Common myeloid progenitor, CD34-positive (primary cell): Measurements from ENCODE around the gene PARL.

Source experiments
- CTCF ChIA-PET: fragments of 350-600 bp; sonication (Branson Sonifier 250); formaldehyde crosslinking; loops from one replicate; lab custom pipeline; 2021; ENCODE audit warnings: antibody characterized with exemption; lab: Charles Lee
- POLR2A ChIA-PET: fragments of 350-600 bp; sonication (Branson Sonifier 250); formaldehyde crosslinking; loops from one replicate; lab custom pipeline; 2021; ENCODE audit warnings: antibody characterized with exemption; lab: Charles Lee
- DNase-seq, 3 donors: peaks; one replicate each; pipeline versions ENCODE4 v3.0.0 to v3.0.0-alpha.2; 2013
- H3K27ac ChIP-seq, 2 experiments: 1 replicate in 1 of 2; 2 replicates in 1 of 2; pipeline ENCODE4 v1.7.0; 2013; ENCODE audit warnings: inconsistent platforms in 2 of 2, low read length in 2 of 2, mild to moderate bottlenecking in 2 of 2, low read depth in 1 of 2, moderate library complexity in 1 of 2; ENCODE audit not compliant: severe bottlenecking in 2 of 2, insufficient read depth in 1 of 2, poor library complexity in 1 of 2
- H3K27me3 ChIP-seq, 5 experiments: replicated peaks in 2 of 5; 1 replicate in 3 of 5; 2 replicates in 2 of 5; pipeline versions ENCODE4 v1.6.1 to v1.7.0; 2013; ENCODE audit warnings: low read length in 4 of 5, mild to moderate bottlenecking in 2 of 5, moderate library complexity in 2 of 5, inconsistent platforms in 1 of 5; ENCODE audit not compliant: insufficient read depth in 5 of 5, control insufficient read depth in 4 of 5
- H3K36me3 ChIP-seq, 4 experiments: 1 replicate in 2 of 4; 2 replicates in 2 of 4; pipeline versions ENCODE4 v1.6.1 to v1.7.0; 2013; ENCODE audit warnings: low read length in 3 of 4, control low read depth in 1 of 4, mild to moderate bottlenecking in 1 of 4; ENCODE audit not compliant: control insufficient read depth in 4 of 4, insufficient read depth in 4 of 4
- H3K4me1 ChIP-seq, 4 experiments: 1 replicate in 3 of 4; 2 replicates in 1 of 4; pipeline versions ENCODE4 v1.6.1 to v1.7.1; 2013; ENCODE audit warnings: low read length in 3 of 4, mild to moderate bottlenecking in 3 of 4, control low read depth in 1 of 4, inconsistent platforms in 1 of 4, moderate library complexity in 1 of 4; ENCODE audit not compliant: control insufficient read depth in 4 of 4, insufficient read depth in 4 of 4; ENCODE audit errors: control extremely low read depth in 1 of 4
- H3K4me3 ChIP-seq, 7 experiments: 1 replicate in 4 of 7; 2 replicates in 3 of 7; pipeline versions ENCODE4 v1.5.1 to v1.7.0; 2013; ENCODE audit warnings: mild to moderate bottlenecking in 7 of 7, low read length in 6 of 7, moderate library complexity in 6 of 7, inconsistent platforms in 2 of 7, low read depth in 2 of 7, control low read depth in 1 of 7; ENCODE audit not compliant: insufficient read depth in 4 of 7, control insufficient read depth in 1 of 7; ENCODE audit errors: extremely low read depth in 1 of 7
- H3K9me3 ChIP-seq, 5 experiments: 1 replicate in 4 of 5; 2 replicates in 1 of 5; pipeline versions ENCODE4 v1.6.1 to v1.7.1; 2013; ENCODE audit warnings: low read length in 4 of 5, mild to moderate bottlenecking in 2 of 5, inconsistent platforms in 1 of 5, low read depth in 1 of 5, moderate library complexity in 1 of 5; ENCODE audit not compliant: control insufficient read depth in 4 of 5, insufficient read depth in 2 of 5; ENCODE audit errors: control extremely low read depth in 1 of 5
- WGBS: methylation state at CpG from one replicate; pipeline ENCODE4 v1.1.5; 2013; ENCODE audit not compliant: insufficient coverage; 5-methylcytosine and 5-hydroxymethylcytosine counted together

PARL gene

GRCh38 chr3:183854318-183855035, 30.2 kb downstream of the PARL start:
- ChIA-PET CTCF (no interaction called here), POLR2A (no interaction called here)
- 100% methylated on average over 2 of the region's 4 CpGs for WGBS
- Histone ChIP-seq H3K36me3 (peaks cover 18 to 57% (median 38%) of the 10 kb centered on the region in 4 experiments), H3K27ac (no peak overlapping the region), H3K27me3 (no peaks in the 10 kb centered on the region), H3K4me3 (no peak overlapping the region), H3K4me1 (no peaks in the 10 kb centered on the region), H3K9me3 (no peaks in the 10 kb centered on the region)
- DNase-seq: no peak

DNA sequence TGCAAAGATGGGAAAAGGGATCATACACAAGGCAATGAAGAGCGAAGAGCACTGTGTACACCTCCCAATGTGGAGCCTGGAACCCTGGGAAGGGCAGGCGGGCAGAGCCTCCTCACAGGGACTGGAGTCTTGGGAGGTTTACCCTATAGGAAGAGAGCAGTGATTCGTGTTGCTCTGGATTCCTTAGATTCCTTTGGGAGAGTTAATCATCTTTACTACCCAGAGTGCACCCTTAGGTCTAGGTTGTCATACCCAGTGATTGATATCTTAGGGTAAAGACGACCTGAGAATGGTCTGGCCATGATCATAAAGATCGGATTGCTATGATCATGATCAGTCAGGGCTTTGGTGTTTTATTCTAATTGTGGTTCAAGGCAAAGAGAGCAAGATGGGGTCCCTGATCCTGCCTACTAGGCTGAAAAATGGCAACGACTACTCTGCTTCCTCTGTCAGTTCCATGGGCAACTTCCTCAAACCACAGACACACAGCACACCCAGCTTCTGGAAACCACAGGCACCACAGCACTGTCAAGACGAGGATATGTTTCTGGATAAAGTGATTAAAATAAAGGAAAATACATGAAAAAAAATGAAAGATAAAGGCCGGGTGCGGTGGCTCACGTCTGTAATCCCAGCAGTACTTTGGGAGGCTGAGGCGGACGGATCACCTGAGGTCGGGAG, 38.9 kb downstream of the PARL start:
- peak in 2 of 3 donors; percentile 53 to 65 for DNase-seq
- Histone ChIP-seq H3K27ac (peak overlapping the region in 1 of 2 experiments; percentile 8), H3K27me3 (no peaks in the 10 kb centered on the region), H3K9me3 (no peaks in the 10 kb centered on the region), H3K4me1 (peaks cover 0 to 6% (median 1%) of the 10 kb centered on the region in 4 experiments), H3K4me3 (no peak overlapping the region), H3K36me3 (peaks cover 23 to 71% (median 45%) of the 10 kb centered on the region in 4 experiments)
- POLR2A ChIA-PET: interaction anchor here (0.9 kb wide), 1 partner anchor 32 kb away, joined by 4 read pairs; no protein-coding TSS in a partner anchor
- CTCF ChIA-PET: no interaction called here
- whole genome bisulfite sequencing: 60% methylated on average over 5 of the region's 13 CpGs

DNA sequence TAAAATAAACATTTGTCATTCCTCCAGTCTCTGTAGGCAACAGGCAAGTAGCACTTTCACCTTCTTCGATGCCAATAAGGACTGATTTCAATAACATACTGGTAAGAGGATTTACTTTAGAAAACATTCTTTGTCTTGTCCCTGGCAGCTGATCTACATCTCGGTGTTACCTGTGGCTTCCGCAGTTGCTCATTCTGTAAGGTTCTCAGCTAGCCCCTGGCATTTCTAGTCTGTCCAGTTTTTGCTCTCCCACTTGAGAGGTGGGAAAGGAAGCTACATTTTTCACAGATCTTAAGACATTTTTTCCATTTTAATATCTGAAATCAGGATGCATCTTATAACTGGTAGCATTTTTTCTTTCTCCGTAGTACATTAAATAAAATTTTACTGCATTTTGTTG, 39.6 kb downstream of the PARL start:
- Histone ChIP-seq H3K4me3 (no peak overlapping the region), H3K9me3 (no peaks in the 10 kb centered on the region), H3K36me3 (peaks cover 23 to 72% (median 48%) of the 10 kb centered on the region in 4 experiments), H3K4me1 (peaks cover 0 to 6% (median 1%) of the 10 kb centered on the region in 4 experiments), H3K27me3 (no peaks in the 10 kb centered on the region), H3K27ac (no peak overlapping the region)
- ChIA-PET POLR2A (interaction anchor here (0.9 kb wide), 1 partner anchor 33 kb away, joined by 4 read pairs; no protein-coding TSS in a partner anchor), CTCF (interaction anchor here (1.6 to 4.0 kb wide), 2 partner anchors 13 to 18 kb away, joined by 4 to 15 read pairs; no protein-coding TSS in a partner anchor)
- no peak for DNase-seq
- 100% methylated on average over 3 of the region's 4 CpGs for WGBS

GRCh38 chr3:183844606-183845005, 40.1 kb downstream of the PARL start:
- no peak for DNase-seq
- ChIA-PET CTCF (interaction anchor here (1.6 to 4.0 kb wide), 2 partner anchors 13 to 18 kb away, joined by 4 to 15 read pairs; no protein-coding TSS in a partner anchor), POLR2A (no interaction called here)
- H3K4me1 ChIP-seq: peaks cover 0 to 6% (median 1%) of the 10 kb centered on the region in 4 experiments
- H3K36me3 ChIP-seq: peaks cover 20 to 74% (median 49%) of the 10 kb centered on the region in 4 experiments
- no peak overlapping the region for H3K4me3 ChIP-seq
- no peaks in the 10 kb centered on the region for H3K27me3 ChIP-seq
- H3K27ac ChIP-seq: no peak overlapping the region
- no peaks in the 10 kb centered on the region for H3K9me3 ChIP-seq
- WGBS: no CpG with 5 or more reads among the region's 2 CpGs

DNA sequence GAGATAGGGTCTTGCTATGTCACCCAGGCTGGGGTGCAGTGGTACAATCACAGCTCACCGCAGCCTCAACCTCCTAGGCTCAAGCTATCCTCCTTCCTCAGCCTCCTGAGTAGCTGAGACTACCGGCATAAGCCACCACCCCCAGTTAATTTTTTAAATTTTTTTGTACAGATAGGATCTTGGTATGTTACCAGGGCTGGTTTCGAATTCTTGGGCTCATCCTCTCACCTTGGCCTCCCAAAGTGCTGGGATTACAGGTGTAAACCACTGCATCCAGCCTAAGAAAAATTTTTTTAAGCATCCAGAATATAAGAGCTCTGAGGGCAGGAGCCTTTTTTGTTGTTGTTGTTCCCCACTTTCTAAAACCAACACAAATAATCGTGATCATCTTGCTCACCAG, 44.9 kb downstream of the PARL start:
- 100% methylated on average over 1 of the region's 4 CpGs for WGBS
- Histone ChIP-seq H3K27me3 (no peaks in the 10 kb centered on the region), H3K4me3 (no peak overlapping the region), H3K36me3 (peaks cover 17 to 74% (median 48%) of the 10 kb centered on the region in 4 experiments), H3K27ac (no peak overlapping the region), H3K9me3 (no peaks in the 10 kb centered on the region), H3K4me1 (no peaks in the 10 kb centered on the region)
- ChIA-PET POLR2A (no interaction called here), CTCF (interaction anchor here (1.1 to 1.5 kb wide), 3 partner anchors 9 to 44 kb away, joined by 3 to 5 read pairs (median 4); partner anchors contain the start of gene PARL)
- no peak for DNase-seq

GRCh38 chr3:183837894-183838293, 46.8 kb downstream of the PARL start:
- Histone ChIP-seq H3K4me3 (no peak overlapping the region), H3K36me3 (peaks cover 12 to 78% (median 53%) of the 10 kb centered on the region in 4 experiments), H3K27ac (no peak overlapping the region), H3K4me1 (no peaks in the 10 kb centered on the region), H3K9me3 (no peaks in the 10 kb centered on the region), H3K27me3 (no peaks in the 10 kb centered on the region)
- ChIA-PET CTCF (interaction anchor here (0.6 kb wide), 1 partner anchor 30 kb away, joined by 3 read pairs; no protein-coding TSS in a partner anchor), POLR2A (no interaction called here)
- 100% methylated on average over 1 of the region's 3 CpGs for whole genome bisulfite sequencing
- DNase-seq: no peak
